Astrocyte of the spinal cord (primary cell): Measurements from ENCODE around the gene KLHL13.
"Not testable (repeated sequence)": the region's sequence is repeated elsewhere in the genome, so short reads cannot be mapped to it uniquely, and the experiment has no call there.

Source experiments
- DNase-seq: peaks from one replicate; pipeline ENCODE4 v3.0.0; 2011; ENCODE audit warnings: low read depth, low spot score
- H3K4me3 ChIP-seq: 2 replicates; pipeline ENCODE4 v1.5.1; 2011; ENCODE audit warnings: low read depth, mild to moderate bottlenecking, low read length, moderate library complexity
- CTCF ChIP-seq: IDR thresholded peaks from 2 replicates; pipeline ENCODE4 v1.5.1; 2012; ENCODE audit warnings: low read depth, mild to moderate bottlenecking, low read length, inconsistent platforms
- in situ Hi-C: cut with HindIII; loops from 2 replicates; pipeline ENCODE4 v1.10.0; 2017; ENCODE audit warnings: low sequenced_read_pairs

KLHL13 gene

GRCh38 chrX:118148737-118149136, 32.1 kb upstream of the KLHL13 start:
- in situ Hi-C loops, result no loop called here
- TF ChIP-seq CTCF, result no peak
- no peak overlapping the region for H3K4me3 ChIP-seq
- DNase-seq, result no peak

GRCh38 chrX:118147771-118148170, 31.2 kb upstream of the KLHL13 start:
- DNase-seq, in situ Hi-C loops, H3K4me3 ChIP-seq: not testable (repeated sequence)

GRCh38 chrX:118143578-118143977, 27.0 kb upstream of the KLHL13 start:
- no peak overlapping the region for H3K4me3 ChIP-seq
- no peak for DNase-seq
- TF ChIP-seq CTCF, result no peak
- in situ Hi-C loops, result no loop called here

GRCh38 chrX:118131336-118131735, 14.7 kb upstream of the KLHL13 start:
- no peak for DNase-seq
- no peak overlapping the region for H3K4me3 ChIP-seq
- in situ Hi-C loops, result no loop called here
- TF ChIP-seq CTCF, result no peak

- DNase-seq, result no peak
Measured at GRCh38 chrX:118129681-118130080, 13.1 kb upstream of the KLHL13 start.

GRCh38 chrX:118128724-118129123, 12.1 kb upstream of the KLHL13 start:
- TF ChIP-seq CTCF, result no peak
- no peak for DNase-seq
- no peak overlapping the region for H3K4me3 ChIP-seq
- in situ Hi-C loops, result no loop called here

More at GRCh38 chrX:118129681-118130080, 13.1 kb upstream of the KLHL13 start:
- H3K4me3 ChIP-seq, result no peak overlapping the region
- no peak for TF ChIP-seq CTCF
- in situ Hi-C loops, result no loop called here

GRCh38 chrX:118126286-118126685, 9.7 kb upstream of the KLHL13 start:
- DNase-seq, result no peak
- TF ChIP-seq CTCF, result no peak
- no peak overlapping the region for H3K4me3 ChIP-seq
- in situ Hi-C loops, result no loop called here

GRCh38 chrX:118124243-118124642, 7.6 kb upstream of the KLHL13 start:
- in situ Hi-C loops, DNase-seq, H3K4me3 ChIP-seq: not testable (repeated sequence)
